ENCODE results near the gene KIF5A.
"Not testable (repeated sequence)": the region's sequence is repeated elsewhere in the genome, so short reads cannot be mapped to it uniquely, and the experiment has no call there.

Gene KIF5A

DNA sequence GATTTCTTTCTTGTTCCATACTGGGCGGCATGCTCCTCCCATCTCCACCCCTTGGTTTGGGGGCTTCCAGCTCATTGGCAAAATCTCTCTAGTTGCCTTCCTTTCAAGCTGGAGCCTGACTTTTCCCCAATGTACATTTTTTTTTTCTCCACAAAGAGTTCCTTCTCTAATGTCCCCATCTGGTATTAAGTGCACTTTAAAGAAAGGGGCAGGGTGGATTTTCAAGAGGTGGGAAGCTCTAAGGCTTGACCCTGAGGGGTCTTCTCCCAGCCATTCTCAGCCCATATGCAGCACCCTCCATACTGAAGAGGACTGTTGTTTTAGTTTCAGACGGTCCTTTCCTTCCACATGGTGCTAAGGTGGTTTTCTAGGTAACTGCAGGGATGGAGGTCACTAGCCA lies 35.3 kb downstream of the KIF5A start:
- no peak for DNase-seq

DNA sequence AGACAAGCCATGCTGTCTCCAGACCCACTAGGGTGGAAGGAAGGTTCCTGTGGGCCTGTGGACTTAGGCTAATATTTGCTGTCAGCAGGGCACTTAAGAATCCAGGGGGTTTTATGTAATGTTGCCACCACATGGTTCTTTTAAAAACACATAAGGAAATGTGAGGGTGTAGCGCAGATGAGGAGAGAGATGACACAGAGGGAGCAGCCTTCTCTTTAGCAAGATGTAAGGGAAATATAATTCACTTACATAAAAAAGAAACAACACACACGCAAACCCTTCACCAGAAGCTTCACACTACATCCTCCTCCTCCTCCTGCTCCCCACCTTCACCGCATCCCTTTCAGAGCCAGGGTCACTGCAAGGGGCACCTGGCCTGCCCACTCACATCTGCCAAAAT lies 36.3 kb downstream of the KIF5A start:
- DNase-seq, result no peak

- no peak for DNase-seq
Observed at GRCh38 chr12:57586832-57587429, 37.1 kb downstream of the KIF5A start.

- DNase-seq, result not testable (repeated sequence)
Observed at GRCh38 chr12:57588951-57589610, 39.2 kb downstream of the KIF5A start.

GRCh38 chr12:57590479-57590863 lies 40.6 kb downstream of the KIF5A start:
- no peak for DNase-seq

DNA sequence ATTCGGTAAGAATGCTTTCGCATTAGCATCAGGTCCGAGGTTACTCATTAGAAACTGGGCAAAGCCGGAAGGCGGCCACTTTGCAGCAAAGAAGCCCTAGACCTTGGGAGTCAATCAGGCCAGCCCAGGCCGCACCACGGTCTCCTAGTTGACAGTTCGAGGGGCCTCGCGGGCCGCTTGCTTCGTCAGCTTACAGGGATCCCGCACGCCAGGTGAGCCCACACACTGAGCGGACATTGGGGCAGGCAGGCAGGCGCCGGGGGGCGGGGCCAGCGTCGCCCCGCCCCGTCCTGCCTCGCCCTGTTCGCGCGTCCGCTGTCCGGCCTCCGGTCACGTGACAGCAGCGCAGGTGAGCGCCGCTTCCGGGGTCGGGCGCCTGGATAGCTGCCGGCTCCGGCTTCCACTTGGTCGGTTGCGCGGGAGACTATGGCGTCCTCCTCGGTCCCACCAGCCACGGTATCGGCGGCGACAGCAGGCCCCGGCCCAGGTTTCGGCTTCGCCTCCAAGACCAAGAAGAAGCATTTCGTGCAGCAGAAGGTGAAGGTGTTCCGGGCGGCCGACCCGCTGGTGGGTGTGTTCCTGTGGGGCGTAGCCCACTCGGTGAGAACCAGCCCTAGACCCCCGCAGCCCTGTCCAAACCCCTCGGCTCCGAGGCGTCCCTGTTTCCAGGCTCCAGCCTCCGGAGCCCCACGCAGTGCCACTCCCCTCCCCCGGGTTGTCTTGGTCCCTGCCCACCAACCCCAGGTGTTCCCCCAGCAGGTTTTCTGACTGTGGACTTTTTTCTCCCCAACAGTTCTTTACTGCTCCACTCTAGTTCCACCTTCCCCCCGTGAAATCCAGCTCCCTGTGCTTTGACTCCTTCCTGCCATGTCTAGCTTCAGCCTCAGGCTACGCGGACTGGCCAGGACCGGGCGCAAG lies 41.3 kb downstream of the KIF5A start, which contains the start of gene PIP4K2C:
Gene PIP4K2C, plus strand, starts transcription at position 329 of the 918 bp plus-strand sequence. Its CDS starts 98 bp downstream, at position 427.
- peak; percentile 65 for DNase-seq

DNA sequence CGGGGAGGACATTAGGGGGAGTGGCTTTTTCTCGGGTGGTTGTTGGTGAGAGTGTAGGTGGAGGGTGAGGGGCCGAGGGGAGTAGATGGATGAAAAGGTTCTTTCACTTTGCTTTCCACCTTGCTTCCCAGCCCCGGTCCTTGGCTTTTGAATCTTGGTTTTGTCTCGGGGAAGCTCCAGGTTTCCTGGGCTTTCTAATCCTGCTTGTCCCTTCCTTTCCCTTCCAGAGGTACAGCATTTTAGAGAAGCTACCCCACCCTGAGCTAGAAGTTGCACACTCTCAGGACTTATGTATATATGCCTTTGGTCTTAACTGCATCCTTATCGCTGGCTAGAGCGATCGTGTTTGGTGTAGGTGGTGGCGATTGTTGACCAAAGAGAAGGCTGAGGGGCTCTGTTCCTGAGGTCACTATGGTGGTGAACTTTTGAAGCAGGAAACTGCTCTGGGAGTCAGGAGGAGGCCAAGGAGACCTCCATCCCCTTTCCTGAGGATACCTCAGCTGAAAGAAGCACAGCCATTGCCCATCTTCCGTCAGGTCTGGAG lies 42.0 kb downstream of the KIF5A start:
- DNase-seq, result no peak

DNA sequence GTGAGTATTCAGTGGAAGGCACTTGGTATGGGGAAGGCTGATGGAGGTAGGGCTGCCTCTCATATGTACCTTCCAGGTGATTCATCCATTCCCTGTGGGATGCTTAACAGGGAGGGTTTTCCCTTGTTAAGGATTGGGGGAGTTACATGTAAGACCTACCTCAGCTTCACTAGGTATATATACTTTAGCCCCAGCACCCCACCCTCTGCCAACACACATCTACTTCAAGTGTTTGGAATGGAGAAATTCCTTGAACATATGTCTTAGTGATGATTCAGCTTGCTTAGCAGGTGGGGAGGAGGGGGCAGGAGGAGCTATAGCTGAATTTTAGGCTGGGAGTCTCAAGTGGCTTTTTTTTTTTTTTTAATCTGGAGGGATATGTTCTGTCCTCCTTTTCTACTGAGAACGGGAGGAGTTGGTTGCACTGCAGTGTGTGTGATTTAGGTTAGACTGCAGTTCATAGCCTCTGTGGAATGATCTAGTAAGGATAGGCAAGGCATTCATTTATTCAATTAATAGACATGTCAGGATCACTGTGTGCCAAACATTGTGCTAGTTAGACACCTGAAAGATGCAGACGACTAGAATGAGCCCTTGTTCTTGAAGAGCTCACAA lies 42.8 kb downstream of the KIF5A start:
- no peak for DNase-seq

DNA sequence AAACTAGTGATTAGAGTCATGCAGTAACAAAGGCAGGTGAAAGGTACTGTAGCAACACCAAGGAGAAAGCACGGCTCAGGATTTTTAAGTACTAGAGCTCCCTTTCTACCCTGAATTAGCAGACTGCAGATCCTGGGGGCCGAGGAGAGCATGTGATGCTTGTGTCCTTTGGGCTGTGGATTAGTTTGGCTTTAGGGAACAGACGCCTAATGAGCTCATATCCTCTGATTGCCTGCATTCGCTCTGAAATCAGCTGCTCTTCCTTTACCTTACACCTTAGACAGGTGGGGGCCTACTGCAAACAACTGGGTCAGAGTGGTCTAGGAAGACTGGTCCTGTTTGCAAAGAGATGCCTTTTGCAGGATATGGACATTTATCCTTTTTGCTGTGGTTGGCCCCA lies 43.3 kb downstream of the KIF5A start:
- no peak for DNase-seq

- no peak for DNase-seq
Observed at GRCh38 chr12:57600395-57600794, 50.6 kb downstream of the KIF5A start.

DNA sequence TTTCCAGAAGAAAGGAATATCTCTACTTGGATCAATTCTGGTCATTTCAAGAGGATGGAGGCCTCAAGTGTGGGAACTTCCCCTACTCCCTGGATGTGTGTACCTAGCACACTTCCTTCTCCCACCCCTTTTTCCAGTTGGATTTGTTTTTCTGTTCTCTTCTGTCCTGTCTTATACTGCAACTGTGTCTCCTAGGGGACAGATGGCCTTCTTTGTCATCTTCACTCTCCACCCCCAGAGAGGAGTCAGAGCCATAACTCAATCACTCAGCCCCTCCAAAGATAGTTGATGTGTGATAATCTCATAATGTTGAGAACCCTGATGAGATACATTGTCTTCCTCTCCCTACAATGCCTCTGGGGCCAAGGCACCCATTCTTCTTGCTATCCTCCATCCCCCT lies 52.7 kb downstream of the KIF5A start:
- DNase-seq, result no peak

DNA sequence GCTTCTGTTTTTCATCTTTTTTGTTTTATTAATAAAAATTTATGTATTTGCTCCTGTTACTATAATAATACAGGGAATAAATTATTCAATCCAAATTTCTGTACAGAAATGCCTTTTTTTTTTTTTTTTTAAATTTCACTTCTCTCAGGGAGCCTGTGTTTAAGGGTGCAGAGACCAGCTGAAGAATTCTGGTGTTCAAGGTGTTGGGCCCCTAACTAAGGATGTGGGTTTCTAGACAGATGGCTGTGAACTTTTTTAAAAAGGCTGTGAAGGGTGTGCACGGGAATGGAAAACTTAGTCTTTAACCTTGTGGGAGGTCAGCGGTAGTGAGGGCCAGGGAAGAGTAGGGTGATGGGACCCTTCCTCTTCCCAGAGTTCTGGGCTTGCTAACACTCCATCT lies 53.5 kb downstream of the KIF5A start:
- DNase-seq, result no peak

- no peak for DNase-seq
Observed at GRCh38 chr12:57603815-57604453, 54.1 kb downstream of the KIF5A start.

DNA sequence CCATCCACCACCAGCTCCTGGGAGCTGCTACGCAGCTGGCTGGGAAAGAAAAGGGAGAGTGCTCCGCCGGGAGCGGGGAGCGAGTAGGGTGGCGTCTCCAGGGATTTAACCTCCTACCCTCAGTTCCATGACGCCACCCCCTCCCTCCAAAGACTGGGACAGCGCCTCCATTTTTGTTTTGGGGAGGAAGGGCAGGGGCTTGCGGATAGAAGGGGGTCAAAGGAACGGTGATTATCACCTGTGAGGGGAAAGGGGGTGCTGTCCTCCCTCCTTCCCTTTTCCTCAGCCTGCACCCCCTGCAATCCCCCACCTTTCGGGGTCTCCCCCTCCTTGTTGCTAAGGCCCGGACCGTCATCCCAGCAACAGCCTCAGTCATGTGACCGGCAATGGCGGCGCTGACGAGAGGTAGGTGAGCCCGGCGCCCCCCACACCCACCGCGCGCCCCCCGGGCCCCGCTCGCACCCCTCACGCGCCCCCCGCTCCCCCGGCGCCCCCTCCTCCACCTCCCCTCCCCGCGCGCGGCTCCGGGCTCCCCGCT lies 54.7 kb downstream of the KIF5A start, which contains the start of gene DTX3:
Gene DTX3, plus strand, starts transcription at position 371 of the 538 bp plus-strand sequence. CDS start 1,694 bp downstream, outside the sequence.
- no peak for DNase-seq

GRCh38 chr12:57604992-57605810 lies 55.4 kb downstream of the KIF5A start:
- DNase-seq, result no peak

- DNase-seq, result no peak
Observed at GRCh38 chr12:57605811-57606311, 56.0 kb downstream of the KIF5A start.

GRCh38 chr12:57606399-57606798 lies 56.6 kb downstream of the KIF5A start:
- DNase-seq, result no peak

DNA sequence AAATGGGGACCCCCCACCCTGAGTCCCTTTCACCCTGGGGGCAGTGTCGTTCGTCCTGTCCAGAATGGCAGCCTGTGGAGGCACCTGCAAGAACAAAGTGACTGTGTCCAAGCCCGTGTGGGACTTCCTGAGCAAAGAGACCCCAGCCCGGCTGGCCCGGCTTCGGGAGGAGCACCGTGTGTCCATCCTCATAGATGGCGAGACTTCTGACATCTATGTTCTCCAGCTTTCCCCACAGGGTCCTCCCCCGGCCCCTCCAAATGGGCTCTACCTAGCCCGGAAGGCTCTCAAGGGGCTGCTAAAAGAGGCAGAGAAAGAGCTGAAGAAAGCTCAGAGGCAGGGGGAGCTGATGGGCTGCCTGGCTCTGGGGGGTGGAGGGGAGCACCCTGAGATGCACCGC lies 57.0 kb downstream of the KIF5A start:
- DNase-seq, result no peak

DNA sequence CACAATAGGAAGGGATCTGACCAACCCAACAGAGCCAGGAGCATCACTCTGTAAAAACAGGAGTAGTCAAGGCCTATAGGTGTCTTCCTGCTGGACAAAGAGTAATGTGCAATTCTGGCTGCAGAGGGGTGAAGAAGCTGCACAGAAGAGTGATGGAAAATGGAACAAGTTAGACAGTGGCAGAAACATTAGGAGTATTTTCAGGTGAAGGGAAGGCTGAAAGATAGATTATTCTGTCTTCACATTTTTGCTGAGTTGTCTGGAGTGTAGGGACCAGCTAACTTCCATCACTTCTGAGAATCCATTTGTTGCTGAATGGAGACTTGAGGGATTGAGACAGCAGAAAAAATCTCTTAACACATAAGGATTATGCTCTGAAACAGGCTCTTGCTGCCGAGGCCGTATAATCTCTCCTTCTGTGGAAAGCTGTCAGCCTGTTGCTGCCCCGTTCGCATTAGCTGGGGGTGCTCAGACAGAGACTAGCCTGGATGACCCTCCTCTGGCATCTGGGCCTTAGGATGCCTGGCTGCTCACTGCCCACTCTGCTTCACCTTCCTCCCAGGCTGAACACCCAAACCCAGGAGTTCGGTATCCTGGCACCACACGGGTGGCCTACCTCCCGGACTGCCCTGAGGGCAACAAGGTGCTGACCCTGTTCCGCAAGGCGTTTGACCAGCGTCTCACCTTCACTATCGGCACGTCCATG lies 58.3 kb downstream of the KIF5A start:
- DNase-seq, result no peak

DNA sequence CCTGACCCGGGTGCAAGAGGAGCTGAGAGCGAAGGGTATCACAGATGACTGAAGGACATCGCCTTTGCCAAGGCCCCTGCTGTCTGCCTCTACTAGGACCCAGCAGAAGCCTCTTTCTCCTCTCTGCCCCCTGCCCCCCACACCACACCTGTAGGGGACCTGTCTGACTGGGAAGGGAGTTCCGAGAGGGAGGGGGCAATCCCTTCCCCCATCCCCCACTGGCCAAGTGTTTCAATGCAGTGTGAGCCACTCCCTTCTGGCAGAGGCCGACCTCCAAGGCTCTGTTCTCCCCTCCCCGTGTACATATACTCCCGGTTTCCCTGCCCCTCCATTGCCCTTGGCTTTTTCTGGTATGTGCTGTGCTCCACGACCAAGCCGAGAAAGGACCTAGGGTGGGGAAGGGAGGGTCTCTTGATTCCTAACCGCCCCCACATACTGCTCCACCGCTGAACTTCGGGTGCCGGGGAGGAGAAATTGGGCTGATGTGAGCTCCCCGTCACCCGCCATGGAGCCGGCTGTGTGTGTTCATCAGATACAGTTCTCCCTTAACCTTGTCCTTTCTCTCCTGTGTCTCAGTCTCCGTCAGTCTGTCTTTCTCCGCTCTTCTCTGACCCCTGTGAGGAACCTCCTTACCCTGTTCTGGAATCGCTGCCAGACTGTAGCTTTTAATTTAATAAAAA lies 59.4 kb downstream of the KIF5A start:
- no peak for DNase-seq
